Gastroesophageal sphincter (tissue), 4 donors: Measurements from ENCODE around the gene THRA. TPM values are rescaled to one million over a fixed set of nuclear protein-coding genes. Genes with fewer than 3 reads are reported as not detected.

Source experiments
- ATAC-seq: fragments of 150-250 bp; one replicate; pipeline ENCODE4 v1.9.1; 2016; ENCODE audit warnings: mild to moderate bottlenecking, moderate library complexity
- H3K27ac ChIP-seq, 4 donors: fragments of 200-600 bp; sonication (generic) in 3 of 4; 1 replicate in 3 of 4; 2 replicates in 1 of 4; pipeline ENCODE4 v1.5.1; 2016 to 2019
- H3K27me3 ChIP-seq: fragments of 200-600 bp; sonication (generic); one replicate; pipeline ENCODE4 v1.5.1; 2019
- H3K36me3 ChIP-seq, 2 donors: fragments of 200-600 bp; sonication (generic); one replicate each; pipeline ENCODE4 v1.5.1; 2019; ENCODE audit warnings: control low read depth in 1 of 2
- H3K4me1 ChIP-seq, 3 donors: fragments of 200-600 bp; sonication (generic); 1 replicate in 2 of 3; 2 replicates in 1 of 3; pipeline ENCODE4 v1.5.1; 2016 to 2019; ENCODE audit warnings: control low read depth in 2 of 3
- H3K4me3 ChIP-seq, 2 donors: fragments of 200-600 bp; sonication (generic); one replicate each; pipeline ENCODE4 v1.5.1; 2019; ENCODE audit warnings: mild to moderate bottlenecking in 1 of 2, moderate library complexity in 1 of 2
- H3K9me3 ChIP-seq, 3 donors: fragments of 200-600 bp; sonication (generic); one replicate each; pipeline ENCODE4 v1.5.1; 2017 to 2019; ENCODE audit warnings: control low read depth in 2 of 3
- CTCF ChIP-seq, 4 experiments: fragments of 200-600 bp in 2 of 4; fragments of 450-650 bp in 2 of 4; sonication (generic) in 1 of 4; IDR thresholded peaks; one replicate each; pipeline ENCODE4 v1.5.1; 2017 to 2019; ENCODE audit warnings: antibody characterized with exemption in 4 of 4, mild to moderate bottlenecking in 2 of 4, moderate library complexity in 2 of 4
- EP300 ChIP-seq: sonication (generic); formaldehyde crosslinking; IDR thresholded peaks from one replicate; pipeline ENCODE4 v1.6.1; 2017; ENCODE audit warnings: antibody characterized with exemption, mild to moderate bottlenecking
- POLR2A ChIP-seq, 2 donors: fragments of 450-650 bp; IDR thresholded peaks; one replicate each; pipeline ENCODE4 v1.6.1; 2017; ENCODE audit warnings: antibody characterized with exemption in 2 of 2, mild to moderate bottlenecking in 2 of 2, moderate library complexity in 1 of 2
- POLR2AphosphoS5 ChIP-seq: sonication (generic); formaldehyde crosslinking; IDR thresholded peaks from one replicate; pipeline ENCODE4 v1.6.1; 2017; ENCODE audit warnings: antibody characterized with exemption
- WGBS, 2 donors: methylation state at CpG; one replicate each; pipeline ENCODE4 v1.1.5; 2018; ENCODE audit warnings: low coverage in 1 of 2; 5-methylcytosine and 5-hydroxymethylcytosine counted together
- total RNA-seq, 4 donors: library from RNA; depleted of rRNA; stranded (reverse); fragments of >200 nt; gene quantifications; one replicate each; pipeline ENCODE4 v1.1.0, GENCODE V29; 2016

The THRA gene
- total RNA-seq, 4 donors from 2014 or later = 84.8 to 133 (median 102) TPM

GRCh38 chr17:40034426-40035161, 28.2 kb upstream of the THRA start:
- H3K4me3 ChIP-seq = no peak overlapping the region
- H3K36me3 ChIP-seq = peaks cover 0 to 69% of the 10 kb centered on the region in 2 donors
- TF ChIP-seq POLR2AphosphoS5 = no peak
- no peak for TF ChIP-seq CTCF (IDR thresholded peaks at IDR 0.05)
- no peak for TF ChIP-seq EP300
- TF ChIP-seq POLR2A (IDR thresholded peaks at IDR 0.05) = no peak
- no peak for ATAC-seq
- 56 to 67% methylated on average over 4 to 7 of the region's 8 CpGs for WGBS, 2 donors
- H3K4me1 ChIP-seq = peaks cover 2 to 67% (median 13%) of the 10 kb centered on the region in 3 donors
- no peaks in the 10 kb centered on the region for H3K9me3 ChIP-seq
- H3K27me3 ChIP-seq = no peaks in the 10 kb centered on the region
- peak overlapping the region in 2 of 4 donors; percentile 13 to 26 for H3K27ac ChIP-seq

- peak; percentile 26 for ATAC-seq
- 20 to 47% methylated on average over 1 to 9 of the region's 12 CpGs for WGBS, 2 donors
Measured at GRCh38 chr17:40035162-40035559, 27.6 kb upstream of the THRA start.

GRCh38 chr17:40038882-40039513, 23.8 kb upstream of the THRA start:
- no peak overlapping the region for H3K4me3 ChIP-seq
- WGBS, 2 donors = 5 to 15% methylated on average over 7 to 8 of the region's 11 CpGs

More at GRCh38 chr17:40035162-40035559, 27.6 kb upstream of the THRA start:
- Histone ChIP-seq H3K9me3 (no peaks in the 10 kb centered on the region), H3K27ac (peak overlapping the region in 2 of 4 donors; percentile 13 to 26), H3K4me1 (peaks cover 2 to 67% (median 13%) of the 10 kb centered on the region in 3 donors), H3K36me3 (peaks cover 0 to 64% of the 10 kb centered on the region in 2 donors), H3K4me3 (no peak overlapping the region), H3K27me3 (no peaks in the 10 kb centered on the region)
- TF ChIP-seq CTCF (IDR thresholded peaks at IDR 0.05) = peak in 3 of 4 experiments; percentile 36 to 74 (median 50)
- TF ChIP-seq EP300 = no peak
- no peak for TF ChIP-seq POLR2A (IDR thresholded peaks at IDR 0.05)

GRCh38 chr17:40041196-40041595, 21.6 kb upstream of the THRA start:
- TF ChIP-seq CTCF (IDR thresholded peaks at IDR 0.05) = no peak
- no peak for TF ChIP-seq POLR2AphosphoS5
- no peak for TF ChIP-seq POLR2A (IDR thresholded peaks at IDR 0.05)
- no peak for TF ChIP-seq EP300
- ATAC-seq = no peak
- WGBS, 2 donors = 91 to 100% methylated on average over 2 of the region's 2 CpGs
- no peak overlapping the region for H3K4me3 ChIP-seq
- no peaks in the 10 kb centered on the region for H3K27me3 ChIP-seq
- no peaks in the 10 kb centered on the region for H3K9me3 ChIP-seq
- no peak overlapping the region for H3K27ac ChIP-seq
- peaks cover 2 to 22% (median 4%) of the 10 kb centered on the region in 3 donors for H3K4me1 ChIP-seq
- peaks cover 0 to 45% of the 10 kb centered on the region in 2 donors for H3K36me3 ChIP-seq

More at GRCh38 chr17:40038882-40039513, 23.8 kb upstream of the THRA start:
- no peak for TF ChIP-seq EP300
- peak in 3 of 4 experiments; percentile 84 to 88 (median 86) for TF ChIP-seq CTCF (IDR thresholded peaks at IDR 0.05)
- peak; percentile 85 for TF ChIP-seq POLR2AphosphoS5
- TF ChIP-seq POLR2A (IDR thresholded peaks at IDR 0.05) = no peak
- H3K9me3 ChIP-seq = no peaks in the 10 kb centered on the region
- H3K4me1 ChIP-seq = peaks cover 2 to 38% (median 7%) of the 10 kb centered on the region in 3 donors
- peak; percentile 96 for ATAC-seq
- peaks cover 0 to 44% of the 10 kb centered on the region in 2 donors for H3K36me3 ChIP-seq
- peak overlapping the region; percentile 82 to 90 (median 86) for H3K27ac ChIP-seq
- H3K27me3 ChIP-seq = no peaks in the 10 kb centered on the region
